IPS DF 4.7 (cell line): ENCODE measurements around the gene CAPN11.

Experiments
- DNase-seq: peaks from one replicate; pipeline ENCODE4 v3.0.0-alpha.2; 2013; ENCODE audit warnings: low spot score; ENCODE audit errors: extremely low read depth

CAPN11 gene

GRCh38 chr6:44154067-44154466 lies 4.6 kb upstream of the CAPN11 start:
- DNase-seq, result no peak

DNA sequence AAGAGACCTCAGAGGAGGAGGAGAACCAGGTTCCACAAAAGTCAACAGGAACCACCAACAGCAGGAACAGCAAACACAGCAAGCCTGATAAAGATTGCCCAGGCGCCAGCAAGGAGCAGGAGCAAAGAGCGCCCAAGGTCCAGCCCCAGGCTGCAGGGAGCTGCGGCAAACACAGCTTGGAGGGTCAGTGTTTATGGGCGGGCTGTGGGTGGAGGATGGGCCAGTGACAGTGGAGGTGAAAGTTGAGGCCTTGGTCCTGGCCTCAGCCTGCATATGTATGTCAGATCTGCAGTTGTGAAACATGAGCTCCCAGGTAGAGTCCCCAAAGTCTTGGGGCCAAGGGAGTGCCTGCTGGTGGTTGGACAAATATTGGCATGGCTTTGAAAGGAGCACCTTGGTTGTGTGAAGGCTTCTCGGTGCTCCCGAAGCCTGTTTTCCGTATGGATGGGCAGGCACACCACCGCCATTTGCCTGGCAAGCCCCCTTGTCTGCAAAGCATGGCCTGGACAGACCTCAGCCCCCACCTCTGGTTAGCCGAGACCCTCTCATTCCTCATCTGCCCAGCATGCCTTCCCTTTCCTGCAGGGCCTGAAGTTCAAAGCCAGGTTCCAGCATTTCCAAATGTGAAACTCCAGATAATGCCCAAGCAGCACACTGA lies 2.0 kb upstream of the CAPN11 start:
- DNase-seq, result no peak

DNA sequence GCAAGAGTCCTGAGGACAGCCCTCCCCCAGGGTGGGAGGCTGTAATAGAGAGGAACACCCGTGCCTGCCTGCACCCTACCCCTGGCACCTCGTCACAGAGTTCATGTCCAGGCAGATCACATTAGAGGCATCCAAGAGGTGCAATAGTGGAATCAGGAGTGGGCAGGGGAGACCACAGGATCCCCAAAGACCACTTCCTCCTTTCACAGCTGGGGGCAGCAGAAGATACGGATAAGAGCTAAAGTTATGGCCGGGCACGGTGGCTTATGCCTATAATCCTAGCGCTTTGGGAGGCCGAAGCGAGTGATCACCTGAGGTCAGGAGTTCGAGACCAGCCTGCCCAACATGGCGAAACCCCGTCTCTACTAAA lies 1.5 kb upstream of the CAPN11 start:
- DNase-seq, result no peak

DNA sequence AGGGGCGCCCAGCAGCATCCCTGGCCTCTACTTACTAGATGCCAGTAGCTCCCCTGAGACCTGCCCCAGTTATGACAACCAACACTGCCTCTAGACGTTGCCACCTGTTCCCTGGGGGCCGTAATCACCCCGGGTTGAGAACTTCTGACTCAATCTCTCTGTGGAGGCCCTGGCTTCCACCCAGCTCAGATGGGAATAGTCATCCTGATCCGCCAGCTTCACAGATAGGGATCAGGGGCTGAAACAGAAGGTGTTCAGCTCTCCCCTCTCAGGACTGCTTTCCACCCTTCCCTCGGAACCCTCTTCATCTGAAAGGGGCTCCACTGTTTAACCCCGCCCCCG lies 3.3 kb downstream of the CAPN11 start:
- no peak for DNase-seq

DNA sequence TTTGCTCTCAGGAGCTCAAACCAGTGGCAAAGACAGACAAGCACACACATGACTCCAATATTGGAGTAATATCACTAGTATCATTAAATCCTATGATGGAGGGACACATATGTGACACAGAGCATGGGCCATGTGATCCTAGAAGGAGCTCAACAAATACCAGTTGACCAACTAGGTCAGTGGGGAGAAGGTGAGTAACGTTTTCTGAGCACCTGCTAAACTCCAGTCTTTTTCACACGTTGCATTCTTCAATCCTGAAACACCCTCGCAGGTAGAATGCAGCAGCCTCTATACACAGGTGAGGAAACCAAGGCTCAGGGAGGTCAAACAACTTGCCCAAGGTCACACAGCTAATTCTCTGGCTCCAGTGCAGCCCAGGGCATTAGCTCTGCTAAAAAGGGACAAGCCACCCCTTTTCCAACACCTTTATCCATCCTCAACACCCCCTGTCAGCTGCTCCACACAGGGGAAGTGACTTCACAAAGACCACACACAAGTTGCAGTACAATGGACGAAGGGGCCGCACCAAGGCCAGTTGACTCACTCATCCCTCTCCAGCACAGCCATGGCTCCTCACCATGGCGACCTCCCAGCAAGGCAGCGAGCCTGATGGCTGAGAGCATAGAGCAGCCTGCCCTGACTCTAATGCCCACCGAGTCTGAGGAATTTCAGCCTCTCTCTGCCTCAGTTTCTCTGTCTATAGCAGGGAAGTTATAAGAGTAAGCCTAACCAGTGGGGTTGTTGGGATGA lies 4.4 kb downstream of the CAPN11 start:
- DNase-seq, result no peak

DNA sequence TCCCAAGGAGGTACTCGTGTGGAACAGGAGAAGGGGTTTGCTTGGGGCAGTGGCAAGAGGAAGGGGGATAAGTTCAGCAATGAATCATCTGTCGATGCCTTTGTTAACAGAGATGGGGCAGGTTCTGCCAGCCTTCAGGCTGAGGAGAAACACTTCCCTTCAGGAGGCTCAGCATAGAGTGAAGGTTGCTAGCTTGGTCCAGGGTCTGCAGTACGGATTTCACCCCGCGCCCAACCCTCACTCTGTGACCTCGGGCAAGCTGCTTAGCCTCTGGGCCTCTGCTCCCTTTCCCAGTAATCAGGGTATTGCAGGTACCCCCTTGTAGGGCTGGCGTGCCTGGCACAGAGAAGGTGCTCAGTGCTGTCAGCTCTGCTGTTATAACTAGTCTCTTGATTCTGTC lies 7.5 kb downstream of the CAPN11 start:
- DNase-seq, result no peak

- no peak for DNase-seq
Measured at GRCh38 chr6:44166591-44167184, 8.1 kb downstream of the CAPN11 start.

GRCh38 chr6:44167567-44167966 lies 8.9 kb downstream of the CAPN11 start:
- DNase-seq, result no peak

DNA sequence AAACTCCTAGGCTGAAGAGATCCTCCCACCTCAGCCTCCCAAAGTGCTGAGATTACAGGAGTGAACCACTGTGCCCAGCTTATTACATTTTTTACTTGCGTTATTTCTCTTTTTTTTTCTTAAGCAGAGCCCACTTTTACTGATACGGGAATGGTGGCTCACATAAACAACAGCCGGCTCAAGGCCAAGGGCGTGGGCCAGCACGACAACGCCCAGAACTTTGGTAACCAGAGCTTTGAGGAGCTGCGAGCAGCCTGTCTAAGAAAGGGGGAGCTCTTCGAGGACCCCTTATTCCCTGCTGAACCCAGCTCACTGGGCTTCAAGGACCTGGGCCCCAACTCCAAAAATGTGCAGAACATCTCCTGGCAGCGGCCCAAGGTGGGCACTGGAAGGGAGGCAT lies 10.5 kb downstream of the CAPN11 start:
- DNase-seq, result no peak

DNA sequence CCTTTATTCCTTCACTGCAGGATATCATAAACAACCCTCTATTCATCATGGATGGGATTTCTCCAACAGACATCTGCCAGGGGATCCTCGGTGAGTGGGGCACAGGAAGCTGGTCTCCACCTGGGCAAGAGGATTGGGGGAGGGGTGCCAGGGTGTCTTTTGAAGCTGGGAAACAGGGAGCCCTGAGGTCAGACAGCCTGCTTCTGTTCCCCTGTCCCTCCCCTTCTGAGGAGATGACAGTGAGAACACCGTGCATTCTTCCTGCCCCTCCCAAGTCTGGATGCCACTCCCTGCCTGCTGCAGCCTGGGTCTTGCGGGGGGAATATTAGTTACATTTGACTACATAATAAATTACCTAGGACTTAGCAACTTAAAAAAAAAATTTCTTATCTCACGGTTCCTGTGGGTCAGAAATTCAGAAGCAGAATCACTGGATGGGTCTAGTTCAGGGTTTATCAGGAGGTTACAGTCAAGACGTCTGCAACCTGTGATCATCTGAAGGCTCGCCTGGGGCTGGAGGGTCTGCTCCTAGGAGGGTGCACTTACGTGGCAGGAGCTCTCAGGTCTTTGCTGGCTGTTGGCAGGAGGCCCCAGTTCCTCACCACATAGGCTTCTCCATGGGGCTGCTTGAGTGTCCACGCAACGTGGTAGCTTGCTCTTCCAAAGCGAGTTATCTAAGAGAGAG lies 11.4 kb downstream of the CAPN11 start:
- DNase-seq, result no peak

DNA sequence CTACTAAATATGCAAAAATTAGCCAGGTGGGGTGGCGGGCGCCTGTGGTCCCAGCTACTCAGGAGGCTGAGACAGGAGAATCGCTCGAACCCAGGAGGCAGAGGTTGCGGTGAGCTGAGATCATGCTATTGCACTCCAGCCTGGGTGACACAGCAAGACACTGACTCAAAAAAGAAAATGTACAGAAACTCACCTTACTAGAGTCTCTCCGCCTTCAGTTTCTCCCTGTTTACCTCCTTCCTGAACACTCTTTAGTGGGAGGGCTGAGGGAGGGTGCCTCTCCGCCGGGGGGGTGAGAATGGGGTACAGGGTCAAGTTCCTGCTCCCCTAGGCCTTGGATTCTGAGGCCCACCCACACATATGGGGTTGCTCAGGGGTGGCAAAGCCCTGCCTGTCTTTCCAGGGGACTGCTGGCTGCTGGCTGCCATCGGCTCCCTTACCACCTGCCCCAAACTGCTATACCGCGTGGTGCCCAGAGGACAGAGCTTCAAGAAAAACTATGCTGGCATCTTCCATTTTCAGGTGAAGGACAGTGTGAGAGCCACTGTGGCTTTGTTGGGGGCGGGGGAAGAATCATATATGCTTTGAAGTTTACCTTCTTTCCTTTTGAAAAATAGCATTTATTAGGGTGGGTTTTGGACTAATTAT lies 13.4 kb downstream of the CAPN11 start:
- no peak for DNase-seq

GRCh38 chr6:44172731-44173500 lies 14.3 kb downstream of the CAPN11 start:
- DNase-seq, result no peak

DNA sequence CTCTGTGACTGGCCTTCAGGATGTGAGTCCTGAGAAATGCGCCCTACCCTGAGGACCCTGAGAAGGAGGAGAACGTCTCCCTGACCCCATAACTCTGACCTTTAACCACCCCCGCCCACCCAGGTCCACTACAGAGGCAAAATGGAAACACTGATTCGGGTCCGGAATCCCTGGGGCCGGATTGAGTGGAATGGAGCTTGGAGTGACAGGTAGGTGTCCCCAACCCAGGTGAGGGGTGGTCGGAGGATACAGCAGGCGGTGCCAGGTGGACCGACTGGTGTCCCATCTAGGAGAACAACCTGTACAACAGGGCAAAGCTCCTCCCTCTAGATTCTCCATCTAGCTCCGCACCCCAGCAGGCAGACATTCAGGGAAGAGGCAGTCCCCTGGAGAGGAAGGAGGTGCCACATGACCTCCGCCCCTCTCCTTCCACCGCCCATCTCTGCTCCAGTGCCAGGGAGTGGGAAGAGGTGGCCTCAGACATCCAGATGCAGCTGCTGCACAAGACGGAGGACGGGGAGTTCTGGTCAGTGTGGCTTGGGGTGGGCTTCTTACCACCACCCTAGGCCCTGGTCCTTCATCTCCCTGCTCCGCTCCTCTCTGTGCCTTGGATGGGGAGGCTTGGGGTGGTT lies 17.6 kb downstream of the CAPN11 start:
- no peak for DNase-seq

DNA sequence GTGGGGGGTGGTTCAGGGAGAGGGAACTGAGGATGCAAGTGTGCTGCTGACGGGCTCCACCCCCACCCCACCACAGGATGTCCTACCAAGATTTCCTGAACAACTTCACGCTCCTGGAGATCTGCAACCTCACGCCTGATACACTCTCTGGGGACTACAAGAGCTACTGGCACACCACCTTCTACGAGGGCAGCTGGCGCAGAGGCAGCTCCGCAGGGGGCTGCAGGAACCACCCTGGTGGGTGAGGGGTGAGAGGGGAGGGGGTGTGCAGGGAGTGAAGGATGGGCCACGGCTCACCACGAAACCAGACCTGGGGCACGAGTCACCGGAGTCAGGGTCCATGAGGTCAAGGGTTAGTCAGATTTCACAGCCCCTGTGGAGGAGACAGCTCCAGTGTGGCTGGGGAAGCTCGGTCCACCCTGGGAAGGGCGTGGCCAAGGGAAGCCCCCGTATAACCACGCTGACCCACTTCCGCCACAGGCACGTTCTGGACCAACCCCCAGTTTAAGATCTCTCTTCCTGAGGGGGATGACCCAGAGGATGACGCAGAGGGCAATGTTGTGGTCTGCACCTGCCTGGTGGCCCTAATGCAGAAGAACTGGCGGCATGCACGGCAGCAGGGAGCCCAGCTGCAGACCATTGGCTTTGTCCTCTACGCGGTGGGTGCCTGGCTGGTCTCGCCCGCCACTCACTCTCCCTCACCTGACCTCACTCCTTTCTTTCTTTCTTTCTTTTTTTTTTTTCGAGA lies 18.3 kb downstream of the CAPN11 start:
- DNase-seq, result no peak

DNA sequence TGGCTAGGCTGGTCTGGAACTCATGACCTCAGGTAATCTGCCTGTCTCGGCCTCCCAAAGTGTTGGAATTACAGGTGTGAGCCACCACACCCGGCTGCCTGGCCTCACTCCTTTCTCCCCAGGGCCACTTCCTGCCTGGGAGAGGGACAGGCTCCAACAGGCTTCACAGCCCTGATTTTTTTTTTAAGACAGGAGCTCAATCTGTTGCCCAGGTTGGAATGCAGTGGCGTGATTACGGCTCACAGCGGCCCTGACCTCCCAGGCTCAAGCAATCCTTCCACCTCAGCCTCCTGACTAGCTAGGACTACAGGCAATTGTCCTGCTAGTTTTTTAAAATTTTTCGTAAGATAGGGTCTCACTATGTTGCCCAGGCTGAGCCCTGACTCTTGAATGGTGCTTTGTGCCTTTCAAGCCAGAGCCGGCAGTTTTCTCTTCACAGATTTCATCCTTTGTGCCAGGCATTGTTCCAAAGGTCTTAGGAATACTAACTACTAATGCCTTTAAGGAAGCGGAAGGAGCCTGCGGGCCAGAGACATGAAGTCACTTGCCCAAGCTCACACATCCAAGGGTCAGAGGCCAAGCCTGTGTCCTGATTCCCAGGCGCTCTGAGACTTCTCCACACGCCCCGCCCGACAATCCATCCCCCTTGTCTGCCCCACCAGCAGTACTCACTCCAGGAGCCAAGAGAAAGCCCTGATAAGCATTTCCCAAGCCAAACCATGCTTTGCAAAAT lies 19.2 kb downstream of the CAPN11 start:
- DNase-seq, result no peak

DNA sequence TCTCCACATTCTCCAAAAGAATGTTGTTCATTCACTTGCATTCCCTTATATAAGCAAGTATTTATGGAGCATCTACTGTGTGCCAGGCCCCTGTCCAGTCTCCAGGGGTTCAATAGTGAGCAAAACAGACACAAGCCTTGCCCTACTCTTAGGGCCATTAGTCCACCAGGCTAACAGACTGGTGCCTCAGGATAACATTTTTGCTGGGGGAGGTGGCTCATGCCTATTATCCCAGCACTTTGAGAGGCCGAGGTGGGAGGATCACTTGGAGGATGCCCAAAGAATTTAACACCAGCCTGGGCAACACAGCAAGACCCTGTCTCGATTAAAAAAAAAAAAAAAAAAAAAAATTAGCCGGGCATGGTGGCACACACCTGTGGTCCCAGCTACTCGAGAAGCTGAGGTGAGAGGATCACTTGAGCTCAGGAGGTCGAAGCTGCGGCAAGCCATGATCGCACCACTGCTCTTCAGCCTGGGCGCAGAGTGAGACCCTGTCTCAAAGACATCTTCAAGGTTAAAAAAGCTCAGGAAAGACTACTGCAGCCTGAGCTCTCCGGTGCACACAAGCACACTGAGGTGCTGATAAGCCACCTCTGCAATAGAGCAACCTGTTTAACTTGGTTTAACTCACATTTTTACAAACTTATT lies 19.9 kb downstream of the CAPN11 start:
- DNase-seq, result no peak

DNA sequence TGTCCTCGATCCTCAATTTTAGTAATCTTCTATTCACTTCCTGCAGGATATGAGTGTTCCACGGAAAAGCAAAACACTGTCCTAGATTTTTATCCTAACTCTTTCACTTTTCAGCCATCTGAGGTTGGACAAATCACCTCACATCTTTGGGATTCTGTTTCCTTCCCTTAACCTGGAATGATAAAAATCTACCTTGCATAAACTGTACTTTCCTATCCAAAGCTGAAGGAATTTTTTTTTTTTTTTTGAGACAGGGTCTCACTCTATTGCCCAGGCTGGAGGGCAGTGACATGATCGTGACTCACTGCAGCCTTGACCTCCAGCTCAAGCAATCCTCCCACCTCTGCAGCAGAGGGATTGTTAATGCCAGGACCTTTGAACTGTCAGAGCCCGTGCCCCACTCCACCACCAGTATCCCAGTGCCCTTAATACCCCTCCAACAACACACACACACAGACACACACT lies 20.5 kb downstream of the CAPN11 start:
- DNase-seq, result no peak

GRCh38 chr6:44179648-44180047 lies 21.0 kb downstream of the CAPN11 start:
- DNase-seq, result no peak

DNA sequence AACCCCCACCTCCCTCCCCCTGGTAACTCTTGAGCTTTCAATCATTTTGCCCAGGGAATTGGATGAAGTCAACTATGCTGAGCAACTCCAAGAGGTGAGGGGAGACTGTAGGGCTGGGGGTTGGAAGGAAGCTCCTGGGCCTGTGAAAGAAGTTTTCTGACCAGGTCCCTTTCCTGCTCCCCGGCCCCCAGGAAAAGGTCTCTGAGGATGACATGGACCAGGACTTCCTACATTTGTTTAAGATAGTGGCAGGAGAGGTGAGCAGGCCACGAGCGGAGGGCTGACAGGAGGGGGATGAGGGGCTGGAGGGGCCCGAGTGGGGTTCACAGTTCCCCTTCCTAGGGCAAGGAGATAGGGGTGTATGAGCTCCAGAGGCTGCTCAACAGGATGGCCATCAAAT lies 21.8 kb downstream of the CAPN11 start:
- no peak for DNase-seq
